GM13977 (cell line): Measurements from ENCODE around the gene MRPL52.
"Not testable (repeated sequence)": the region's sequence is repeated elsewhere in the genome, so short reads cannot be mapped to it uniquely, and the experiment has no call there.

Experiments used
- DNase-seq: peaks from one replicate; pipeline ENCODE4 v3.0.0; 2012; ENCODE audit warnings: low spot score
- in situ Hi-C: fragments of 300-500 bp; cut with MboI; formaldehyde crosslinking; loops from one replicate; pipeline ENCODE4 v1.12.0; 2022; ENCODE audit warnings: low sequenced_read_pairs, low pct_unique_long_range_greater_than_20kb, mixed read lengths, inconsistent platforms; ENCODE audit not compliant: unreplicated experiment
- TF ChIP-seq, protein P1 (sequence below): IDR thresholded peaks from 2 replicates; pipeline ENCODE4 v1.5.1; 2012; ENCODE audit warnings: mild to moderate bottlenecking, control low read depth; ENCODE audit not compliant: insufficient read depth; ENCODE audit errors: extremely low read depth, missing control alignments

MRPL52 gene

DNA sequence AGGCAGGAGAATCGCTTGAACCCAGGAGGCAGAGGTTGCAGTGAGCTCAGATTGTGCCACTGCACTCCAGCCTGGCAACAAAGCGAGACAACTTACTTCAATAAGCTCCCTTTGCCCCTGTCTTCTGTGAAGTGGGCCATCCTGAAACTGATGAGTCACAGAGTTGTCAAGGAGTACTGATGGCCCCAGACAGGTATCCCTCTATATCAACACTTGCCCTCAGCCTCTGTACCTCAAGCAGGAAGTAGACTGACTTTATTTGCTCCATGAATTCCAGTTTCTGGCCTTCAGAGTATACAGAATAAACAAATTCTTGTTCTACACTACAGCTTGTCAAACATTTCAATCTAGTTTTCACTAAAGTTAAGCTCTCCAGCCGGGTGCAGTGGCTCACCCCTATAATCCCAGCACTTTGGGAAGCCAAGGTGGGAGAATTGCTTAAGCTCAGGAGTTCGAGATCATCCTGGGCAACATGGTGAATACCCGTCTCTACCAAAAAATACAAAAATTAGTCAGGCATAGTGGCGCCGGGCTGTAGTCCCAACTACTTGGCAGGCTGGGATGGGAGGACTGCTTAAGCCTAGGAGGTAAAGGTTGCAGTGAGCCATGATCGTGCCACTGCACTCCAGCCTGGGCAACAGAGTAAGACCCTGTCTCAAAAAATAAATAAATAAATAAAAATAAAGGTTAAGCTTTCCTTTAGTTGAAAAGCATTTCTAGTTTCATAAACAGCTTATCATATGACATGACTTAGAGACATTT is 25.5 kb downstream of the MRPL52 start:
- no peak for DNase-seq
- in situ Hi-C loops, result loop anchor here (10.0 to 25.0 kb wide), 3 partner anchors 80 to 268 kb away; partner anchors contain the start of genes ABHD4 and DAD1
- TF ChIP-seq, protein P1, sequence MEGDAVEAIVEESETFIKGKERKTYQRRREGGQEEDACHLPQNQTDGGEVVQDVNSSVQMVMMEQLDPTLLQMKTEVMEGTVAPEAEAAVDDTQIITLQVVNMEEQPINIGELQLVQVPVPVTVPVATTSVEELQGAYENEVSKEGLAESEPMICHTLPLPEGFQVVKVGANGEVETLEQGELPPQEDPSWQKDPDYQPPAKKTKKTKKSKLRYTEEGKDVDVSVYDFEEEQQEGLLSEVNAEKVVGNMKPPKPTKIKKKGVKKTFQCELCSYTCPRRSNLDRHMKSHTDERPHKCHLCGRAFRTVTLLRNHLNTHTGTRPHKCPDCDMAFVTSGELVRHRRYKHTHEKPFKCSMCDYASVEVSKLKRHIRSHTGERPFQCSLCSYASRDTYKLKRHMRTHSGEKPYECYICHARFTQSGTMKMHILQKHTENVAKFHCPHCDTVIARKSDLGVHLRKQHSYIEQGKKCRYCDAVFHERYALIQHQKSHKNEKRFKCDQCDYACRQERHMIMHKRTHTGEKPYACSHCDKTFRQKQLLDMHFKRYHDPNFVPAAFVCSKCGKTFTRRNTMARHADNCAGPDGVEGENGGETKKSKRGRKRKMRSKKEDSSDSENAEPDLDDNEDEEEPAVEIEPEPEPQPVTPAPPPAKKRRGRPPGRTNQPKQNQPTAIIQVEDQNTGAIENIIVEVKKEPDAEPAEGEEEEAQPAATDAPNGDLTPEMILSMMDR, result no peak

DNA sequence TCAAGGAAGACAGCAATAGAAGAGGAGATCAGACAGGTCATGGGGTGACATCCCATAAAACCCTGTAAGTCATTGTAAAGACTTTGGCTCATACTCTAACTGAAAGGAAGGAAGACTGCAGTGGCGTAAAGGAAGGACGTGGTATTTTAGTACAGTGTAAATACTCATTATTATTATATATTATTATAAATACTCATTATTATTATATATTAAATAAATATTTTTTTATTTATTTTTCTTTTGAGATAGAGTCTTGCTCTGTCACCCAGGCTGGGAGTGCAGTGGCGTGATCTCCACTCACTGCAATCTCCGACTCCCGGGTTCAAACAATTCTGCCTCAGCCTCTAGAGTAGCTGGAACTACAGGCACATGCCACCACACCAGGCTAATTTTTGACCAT is 26.7 kb downstream of the MRPL52 start:
- no peak for DNase-seq
- in situ Hi-C loops, result loop anchor here (10.0 to 25.0 kb wide), 3 partner anchors 82 to 269 kb away; partner anchors contain the start of genes ABHD4 and DAD1
- TF ChIP-seq, protein P1, result no peak

DNA sequence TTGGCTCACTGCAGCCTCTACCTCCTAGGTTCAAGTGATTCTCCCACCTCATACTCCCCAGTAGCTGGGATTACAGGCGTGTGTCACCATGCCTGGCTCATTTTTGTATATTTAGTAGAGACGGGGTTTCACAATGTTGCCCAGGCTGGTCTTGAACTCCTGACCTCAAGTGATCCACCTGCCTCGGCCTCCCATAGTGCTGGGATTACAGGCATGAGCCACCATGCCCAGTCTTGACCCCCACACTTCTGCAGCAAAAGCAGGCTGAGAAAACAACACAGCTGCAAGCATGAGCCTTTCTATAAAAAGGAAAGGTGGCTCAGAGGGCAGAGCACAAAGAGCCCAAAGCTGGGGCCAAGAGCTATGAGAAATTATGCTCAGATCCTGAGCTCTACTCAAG is 30.7 kb downstream of the MRPL52 start:
- DNase-seq, result not testable (repeated sequence)
- in situ Hi-C loops, result loop anchor here (10.0 to 25.0 kb wide), 2 partner anchors 273 to 466 kb away; partner anchors contain the start of genes ABHD4 and DAD1

DNA sequence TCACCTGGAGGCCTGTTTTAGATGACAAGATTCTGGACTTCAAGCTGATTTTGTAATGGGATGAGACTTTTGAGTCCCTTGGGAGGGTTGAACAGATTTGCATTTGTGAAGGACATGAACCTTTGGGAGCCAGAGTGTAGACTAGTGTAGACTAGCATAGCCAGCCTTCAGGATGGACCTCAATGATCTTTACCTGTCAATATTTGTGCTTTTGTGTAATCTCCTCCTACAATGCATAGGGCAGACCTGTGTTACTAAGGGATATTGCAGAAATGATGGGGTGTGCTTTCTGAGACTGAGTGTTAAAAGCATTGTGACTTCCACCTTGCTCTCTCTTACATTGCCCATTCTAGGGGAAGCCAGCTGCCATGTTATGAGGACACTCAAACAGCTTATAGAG is 32.0 kb downstream of the MRPL52 start:
- DNase-seq, result no peak
- in situ Hi-C loops, result loop anchor here (10.0 to 25.0 kb wide), 2 partner anchors 274 to 467 kb away; partner anchors contain the start of genes ABHD4 and DAD1
- TF ChIP-seq, protein P1, result no peak

GRCh38 chr14:22864979-22865378 is 35.3 kb downstream of the MRPL52 start:
- DNase-seq, result no peak
- TF ChIP-seq, protein P1, result no peak
- in situ Hi-C loops, result loop anchor here (10.0 to 25.0 kb wide), 2 partner anchors 278 to 470 kb away; partner anchors contain the start of genes ABHD4 and DAD1

- peak; percentile 15 for DNase-seq
- in situ Hi-C loops, result loop anchor here (10.0 to 25.0 kb wide), 2 partner anchors 278 to 471 kb away; partner anchors contain the start of genes ABHD4 and DAD1
- TF ChIP-seq, protein P1, result peak; percentile 44
These were observed 36.0 kb downstream of the MRPL52 start for GRCh38 chr14:22865424-22866405.
